ENCODE data around the gene CFAP77.

CFAP77 gene

DNA sequence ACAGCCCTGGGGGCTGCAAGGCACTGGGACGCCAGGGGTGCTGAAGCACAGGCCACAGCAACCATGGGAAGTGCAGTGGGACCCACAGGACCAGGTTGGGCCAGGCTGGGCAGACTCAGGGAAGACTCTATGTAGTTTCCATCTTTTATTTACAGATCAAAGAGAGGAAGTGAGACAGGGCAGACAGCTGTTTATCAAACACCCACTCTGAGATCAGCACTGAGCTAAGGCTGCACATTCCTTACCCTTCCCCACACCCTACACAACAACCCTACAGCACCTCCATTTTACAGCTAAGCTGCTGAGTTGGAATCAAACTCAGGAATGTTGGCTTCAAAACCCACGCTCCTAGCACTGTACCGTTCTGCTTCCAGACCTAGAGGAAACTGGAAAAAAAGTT lies 192.2 kb downstream of the CFAP77 start:
- no peak for DNase-seq (ENCODE audit: extremely low spot score)
- ChIA-PET CTCF (no interaction called here), POLR2A (no interaction called here)
- TF ChIP-seq FOXM1 (IDR thresholded peaks at IDR 0.05; ENCODE audit: borderline replicate concordance) (no peak), ZNF384 (IDR thresholded peaks at IDR 0.05) (no peak), FOXA1 (IDR thresholded peaks at IDR 0.05) (no peak), BHLHE40 (IDR thresholded peaks at IDR 0.05; ENCODE audit: borderline replicate concordance) (no peak), SP1 (IDR thresholded peaks at IDR 0.05) (no peak)

DNA sequence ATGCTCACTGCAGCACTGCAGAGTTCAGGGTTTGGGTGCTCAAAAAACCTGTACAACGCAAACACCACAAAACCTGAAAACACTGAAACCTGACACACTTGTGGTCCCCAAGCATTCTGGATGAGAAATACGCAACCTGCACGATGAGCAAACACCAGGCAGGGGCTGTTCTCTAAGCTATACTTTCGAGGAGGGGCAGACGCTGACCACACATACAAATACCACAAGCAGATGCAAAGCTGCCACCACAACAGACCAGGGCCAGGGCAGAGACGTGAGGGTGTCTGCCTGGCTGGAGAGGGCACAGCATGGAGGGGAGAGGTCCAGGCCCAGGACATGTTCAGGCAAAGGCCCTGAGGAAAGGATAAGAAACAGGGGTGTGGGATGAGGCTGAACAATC lies 195.4 kb downstream of the CFAP77 start:
- no peak for DNase-seq (ENCODE audit: extremely low spot score)

DNA sequence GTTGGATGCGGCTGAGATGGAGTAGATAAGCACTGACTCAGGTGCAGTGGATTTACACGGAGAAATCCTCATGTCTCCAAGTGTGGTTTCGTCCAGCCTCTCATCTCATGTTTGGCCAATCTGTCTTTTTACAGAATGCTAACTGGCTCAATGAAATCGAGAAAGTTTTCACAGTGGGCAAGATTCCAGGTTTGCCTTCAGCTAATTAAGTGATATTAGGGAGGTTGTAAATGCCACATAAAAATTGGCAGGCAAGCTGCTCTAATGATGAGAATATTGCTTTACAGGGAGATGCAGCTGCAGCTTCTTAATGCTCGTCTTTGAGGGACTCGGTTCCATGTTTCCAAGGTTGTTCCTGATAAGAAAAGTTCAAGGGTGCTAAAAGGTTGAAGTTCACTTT lies 196.1 kb downstream of the CFAP77 start:
- POLR2A ChIA-PET, result no interaction called here
- DNase-seq (ENCODE audit: extremely low spot score), result no peak
- CTCF ChIA-PET, result no interaction called here

More for the DNA sequence above, 195.4 kb downstream of the CFAP77 start:
- ChIA-PET POLR2A (no interaction called here), CTCF (no interaction called here)
- no peak for TF ChIP-seq TARDBP (IDR thresholded peaks at IDR 0.05)
- no peak for TF ChIP-seq HDGF (IDR thresholded peaks at IDR 0.05; ENCODE audit: borderline replicate concordance)
- no peak for TF ChIP-seq NFRKB (IDR thresholded peaks at IDR 0.05)
- no peak for TF ChIP-seq SP1 (IDR thresholded peaks at IDR 0.05)
- no peak for TF ChIP-seq BHLHE40 (IDR thresholded peaks at IDR 0.05; ENCODE audit: borderline replicate concordance)
- no peak for TF ChIP-seq L3MBTL2 (conservative IDR thresholded peaks at IDR 0.05)

DNA sequence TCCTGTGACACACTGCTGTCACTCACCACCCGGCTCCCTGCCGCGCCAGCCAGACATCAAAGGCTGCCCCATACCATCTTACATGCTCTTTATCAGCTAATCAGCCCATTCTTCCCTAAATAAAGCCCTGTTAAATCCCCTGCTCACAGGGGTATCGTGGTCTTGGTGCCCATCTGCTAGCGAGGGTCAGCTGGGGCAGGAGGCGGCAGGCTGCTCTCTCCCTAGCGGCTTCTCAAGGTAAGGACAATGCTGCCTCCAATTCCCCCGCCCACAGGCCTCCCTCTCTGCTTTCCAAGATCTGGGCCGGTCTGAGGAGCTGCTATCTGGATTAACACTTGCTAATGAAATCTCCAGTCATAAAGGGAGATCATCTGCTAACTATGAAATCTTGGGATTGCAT lies 199.2 kb downstream of the CFAP77 start:
- TF ChIP-seq ARNT (IDR thresholded peaks at IDR 0.05) (no peak), FOXK2 (IDR thresholded peaks at IDR 0.05) (no peak), BHLHE40 (IDR thresholded peaks at IDR 0.05; ENCODE audit: borderline replicate concordance) (no peak), FOXA1 (IDR thresholded peaks at IDR 0.05) (no peak), SUZ12 (IDR thresholded peaks at IDR 0.05) (no peak), CTBP1 (IDR thresholded peaks at IDR 0.05; ENCODE audit: borderline replicate concordance) (no peak), HDGF (IDR thresholded peaks at IDR 0.05; ENCODE audit: borderline replicate concordance) (no peak), TARDBP (IDR thresholded peaks at IDR 0.05) (no peak), L3MBTL2 (conservative IDR thresholded peaks at IDR 0.05) (no peak), ELF4 (IDR thresholded peaks at IDR 0.05) (no peak), LEF1 (IDR thresholded peaks at IDR 0.05; ENCODE audit: borderline replicate concordance) (no peak), SP1 (IDR thresholded peaks at IDR 0.05) (no peak), FOXM1 (IDR thresholded peaks at IDR 0.05; ENCODE audit: borderline replicate concordance) (no peak), ZNF384 (IDR thresholded peaks at IDR 0.05) (no peak), NFRKB (IDR thresholded peaks at IDR 0.05) (no peak)
- TF ChIP-seq, protein P1, sequence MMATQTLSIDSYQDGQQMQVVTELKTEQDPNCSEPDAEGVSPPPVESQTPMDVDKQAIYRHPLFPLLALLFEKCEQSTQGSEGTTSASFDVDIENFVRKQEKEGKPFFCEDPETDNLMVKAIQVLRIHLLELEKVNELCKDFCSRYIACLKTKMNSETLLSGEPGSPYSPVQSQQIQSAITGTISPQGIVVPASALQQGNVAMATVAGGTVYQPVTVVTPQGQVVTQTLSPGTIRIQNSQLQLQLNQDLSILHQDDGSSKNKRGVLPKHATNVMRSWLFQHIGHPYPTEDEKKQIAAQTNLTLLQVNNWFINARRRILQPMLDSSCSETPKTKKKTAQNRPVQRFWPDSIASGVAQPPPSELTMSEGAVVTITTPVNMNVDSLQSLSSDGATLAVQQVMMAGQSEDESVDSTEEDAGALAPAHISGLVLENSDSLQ (IDR thresholded peaks at IDR 0.05), result no peak
- ChIA-PET POLR2A (no interaction called here), CTCF (no interaction called here)
- DNase-seq (ENCODE audit: extremely low spot score), result no peak

More for the DNA sequence above, 196.1 kb downstream of the CFAP77 start:
- TF ChIP-seq SUZ12 (IDR thresholded peaks at IDR 0.05) (no peak), ZNF384 (IDR thresholded peaks at IDR 0.05) (no peak), ELF4 (IDR thresholded peaks at IDR 0.05) (no peak), FOXA1 (IDR thresholded peaks at IDR 0.05) (no peak), NFRKB (IDR thresholded peaks at IDR 0.05) (no peak), LEF1 (IDR thresholded peaks at IDR 0.05; ENCODE audit: borderline replicate concordance) (no peak), FOXK2 (IDR thresholded peaks at IDR 0.05) (no peak), L3MBTL2 (conservative IDR thresholded peaks at IDR 0.05) (no peak), BHLHE40 (IDR thresholded peaks at IDR 0.05; ENCODE audit: borderline replicate concordance) (no peak), ARNT (IDR thresholded peaks at IDR 0.05) (no peak), SP1 (IDR thresholded peaks at IDR 0.05) (no peak), HDGF (IDR thresholded peaks at IDR 0.05; ENCODE audit: borderline replicate concordance) (no peak), CTBP1 (IDR thresholded peaks at IDR 0.05; ENCODE audit: borderline replicate concordance) (no peak), FOXM1 (IDR thresholded peaks at IDR 0.05; ENCODE audit: borderline replicate concordance) (no peak), TARDBP (IDR thresholded peaks at IDR 0.05) (no peak)
- TF ChIP-seq, protein P1 (IDR thresholded peaks at IDR 0.05), result no peak

DNA sequence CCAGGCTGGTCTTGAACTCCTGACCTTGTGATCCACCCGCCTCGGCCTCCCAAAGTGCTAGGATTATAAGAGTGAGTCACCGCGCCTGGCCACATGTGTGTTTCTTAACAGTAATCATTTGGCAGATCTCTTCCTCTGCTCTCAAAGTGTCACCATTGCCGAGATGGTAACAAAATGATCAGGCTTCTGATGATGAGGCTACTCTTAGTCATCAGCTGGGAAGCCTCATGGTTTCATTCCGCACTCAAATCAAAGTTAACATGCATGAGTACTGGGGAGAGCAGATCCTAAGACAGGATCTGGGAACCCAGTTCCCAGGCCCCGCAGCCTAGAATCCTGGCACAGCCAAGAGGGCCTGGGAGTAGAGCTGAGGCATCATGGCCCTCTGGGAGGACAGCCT lies 199.8 kb downstream of the CFAP77 start:
- ChIA-PET CTCF (no interaction called here), POLR2A (no interaction called here)
- no peak for DNase-seq (ENCODE audit: extremely low spot score)

DNA sequence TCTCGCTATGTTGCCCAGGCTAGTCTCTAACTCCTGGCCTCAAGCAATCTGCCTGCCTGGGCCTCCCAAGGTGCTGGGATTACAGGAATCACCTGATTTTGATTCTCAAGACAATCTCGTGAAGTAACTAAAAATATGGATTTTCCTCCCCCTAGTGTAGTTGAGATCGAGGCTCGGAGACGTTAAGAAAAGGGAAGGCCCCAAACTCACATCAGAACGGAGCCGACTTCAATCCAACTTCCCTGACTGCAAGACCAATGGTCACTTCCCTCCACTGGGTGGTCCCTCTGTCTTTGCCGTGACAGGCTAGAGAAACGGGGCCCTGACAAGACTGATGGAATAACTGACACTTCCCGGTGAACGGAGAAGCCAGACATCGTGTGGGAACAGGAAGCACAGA lies 200.7 kb downstream of the CFAP77 start:
- no peak for TF ChIP-seq HDGF (IDR thresholded peaks at IDR 0.05; ENCODE audit: borderline replicate concordance)
- no peak for TF ChIP-seq ZNF384 (IDR thresholded peaks at IDR 0.05)
- TF ChIP-seq, protein P1 (IDR thresholded peaks at IDR 0.05), result no peak
- no peak for TF ChIP-seq LEF1 (IDR thresholded peaks at IDR 0.05; ENCODE audit: borderline replicate concordance)
- TF ChIP-seq L3MBTL2 (conservative IDR thresholded peaks at IDR 0.05), result no peak
- no peak for TF ChIP-seq NFRKB (IDR thresholded peaks at IDR 0.05)
- ChIA-PET POLR2A (no interaction called here), CTCF (no interaction called here)
- DNase-seq (ENCODE audit: extremely low spot score), result no peak

More for the DNA sequence above, 199.8 kb downstream of the CFAP77 start:
- TF ChIP-seq ZNF384 (IDR thresholded peaks at IDR 0.05) (no peak), SP1 (IDR thresholded peaks at IDR 0.05) (no peak), FOXK2 (IDR thresholded peaks at IDR 0.05) (no peak), NFRKB (IDR thresholded peaks at IDR 0.05) (no peak), FOXM1 (IDR thresholded peaks at IDR 0.05; ENCODE audit: borderline replicate concordance) (no peak), SUZ12 (IDR thresholded peaks at IDR 0.05) (no peak), ARNT (IDR thresholded peaks at IDR 0.05) (no peak), CTBP1 (IDR thresholded peaks at IDR 0.05; ENCODE audit: borderline replicate concordance) (no peak), ELF4 (IDR thresholded peaks at IDR 0.05) (no peak), TARDBP (IDR thresholded peaks at IDR 0.05) (no peak), HDGF (IDR thresholded peaks at IDR 0.05; ENCODE audit: borderline replicate concordance) (no peak), FOXA1 (IDR thresholded peaks at IDR 0.05) (no peak), LEF1 (IDR thresholded peaks at IDR 0.05; ENCODE audit: borderline replicate concordance) (no peak)
- TF ChIP-seq, protein P1 (IDR thresholded peaks at IDR 0.05), result no peak

Data from HEK293T (cell line).